Trophoblast cell (in vitro differentiated cells and primary cell): ENCODE results near the gene MAGI2.

Experiments used
- DNase-seq, 2 donors: peaks; one replicate each; pipeline ENCODE4 v3.0.0-alpha.2; 2016
- H2AFZ ChIP-seq: 2 replicates; pipeline ENCODE4 v1.6.1; 2013; ENCODE audit warnings: low read length, moderate library complexity, mild to moderate bottlenecking; ENCODE audit not compliant: insufficient read depth, poor library complexity
- H2AK5ac ChIP-seq: 2 replicates; pipeline ENCODE4 v1.6.1; 2013; ENCODE audit warnings: mild to moderate bottlenecking, low read length
- H2BK120ac ChIP-seq: 2 replicates; pipeline ENCODE4 v1.6.1; 2013; ENCODE audit warnings: low read length, mild to moderate bottlenecking, moderate library complexity; ENCODE audit not compliant: insufficient read depth, poor library complexity
- H2BK12ac ChIP-seq: 2 replicates; pipeline ENCODE4 v1.6.1; 2013; ENCODE audit warnings: mild to moderate bottlenecking, low read length, moderate library complexity
- H2BK5ac ChIP-seq: 2 replicates; pipeline ENCODE4 v1.6.1; 2013; ENCODE audit warnings: low read length, low read depth, moderate library complexity, mild to moderate bottlenecking; ENCODE audit not compliant: poor library complexity
- H3K14ac ChIP-seq: 2 replicates; pipeline ENCODE4 v1.6.1; 2013; ENCODE audit warnings: mild to moderate bottlenecking, low read length
- H3K18ac ChIP-seq: 2 replicates; pipeline ENCODE4 v1.6.1; 2013; ENCODE audit warnings: mild to moderate bottlenecking, low read length
- H3K23ac ChIP-seq: 2 replicates; pipeline ENCODE4 v1.6.1; 2013; ENCODE audit warnings: low read length
- H3K27ac ChIP-seq: 2 replicates; pipeline ENCODE4 v1.5.1; 2013; ENCODE audit warnings: low read depth, mild to moderate bottlenecking, inconsistent platforms, low read length, moderate library complexity
- H3K27me3 ChIP-seq: 2 replicates; pipeline ENCODE4 v1.6.1; 2013; ENCODE audit warnings: inconsistent platforms, mild to moderate bottlenecking, low read length, moderate library complexity; ENCODE audit not compliant: insufficient read depth
- H3K36me3 ChIP-seq, 2 experiments: 1 replicate in 1 of 2; 2 replicates in 1 of 2; pipeline ENCODE4 v1.6.1; 2013; ENCODE audit warnings: low read length in 2 of 2, mild to moderate bottlenecking in 2 of 2, moderate library complexity in 1 of 2; ENCODE audit not compliant: insufficient read depth in 2 of 2, control insufficient read depth in 1 of 2
- H3K4ac ChIP-seq: 2 replicates; pipeline ENCODE4 v1.6.1; 2013; ENCODE audit warnings: low read depth, mild to moderate bottlenecking, low read length, moderate library complexity
- H3K4me1 ChIP-seq, 2 experiments: 1 replicate in 1 of 2; 2 replicates in 1 of 2; pipeline ENCODE4 v1.6.1; 2013; ENCODE audit warnings: low read length in 2 of 2, mild to moderate bottlenecking in 2 of 2, moderate library complexity in 1 of 2; ENCODE audit not compliant: insufficient read depth in 2 of 2, control insufficient read depth in 1 of 2
- H3K4me2 ChIP-seq: 2 replicates; pipeline ENCODE4 v1.6.1; 2013; ENCODE audit warnings: inconsistent platforms, mild to moderate bottlenecking, low read length, moderate library complexity
- H3K4me3 ChIP-seq: 2 replicates; pipeline ENCODE4 v1.5.1; 2013; ENCODE audit warnings: mild to moderate bottlenecking, low read depth, low read length, inconsistent platforms
- H3K79me1 ChIP-seq: one replicate; pipeline ENCODE4 v1.6.1; 2013; ENCODE audit warnings: low read length
- H3K79me2 ChIP-seq: 2 replicates; pipeline ENCODE4 v1.6.1; 2013; ENCODE audit warnings: low read length, mild to moderate bottlenecking; ENCODE audit not compliant: control insufficient read depth, insufficient read depth, poor library complexity
- H3K9ac ChIP-seq: 2 replicates; pipeline ENCODE4 v1.6.1; 2013; ENCODE audit warnings: mild to moderate bottlenecking, low read length
- H3K9me3 ChIP-seq: 2 replicates; pipeline ENCODE4 v1.6.1; 2013; ENCODE audit warnings: low read depth, mild to moderate bottlenecking, control low read depth, inconsistent platforms, low read length; ENCODE audit not compliant: insufficient read depth
- H4K12ac ChIP-seq: 2 replicates; pipeline ENCODE4 v1.6.1; 2013; ENCODE audit warnings: low read depth, mild to moderate bottlenecking, low read length, moderate library complexity
- H4K8ac ChIP-seq: 2 replicates; pipeline ENCODE4 v1.6.1; 2013; ENCODE audit warnings: low read depth, mild to moderate bottlenecking, low read length, moderate library complexity
- H4K91ac ChIP-seq: one replicate; pipeline ENCODE4 v1.6.1; 2013; ENCODE audit warnings: low read depth, mild to moderate bottlenecking, low read length, moderate library complexity
- WGBS: extraction: QIAGEN DNeasy Blood & Tissue Kit; methylation state at CpG from one replicate; pipeline ENCODE4 v1.1.7; 2013; ENCODE audit warnings: missing lambda C conversion rate; ENCODE audit not compliant: insufficient read length, insufficient coverage; ENCODE audit errors: extremely low coverage; 5-methylcytosine and 5-hydroxymethylcytosine counted together

The MAGI2 gene

DNA sequence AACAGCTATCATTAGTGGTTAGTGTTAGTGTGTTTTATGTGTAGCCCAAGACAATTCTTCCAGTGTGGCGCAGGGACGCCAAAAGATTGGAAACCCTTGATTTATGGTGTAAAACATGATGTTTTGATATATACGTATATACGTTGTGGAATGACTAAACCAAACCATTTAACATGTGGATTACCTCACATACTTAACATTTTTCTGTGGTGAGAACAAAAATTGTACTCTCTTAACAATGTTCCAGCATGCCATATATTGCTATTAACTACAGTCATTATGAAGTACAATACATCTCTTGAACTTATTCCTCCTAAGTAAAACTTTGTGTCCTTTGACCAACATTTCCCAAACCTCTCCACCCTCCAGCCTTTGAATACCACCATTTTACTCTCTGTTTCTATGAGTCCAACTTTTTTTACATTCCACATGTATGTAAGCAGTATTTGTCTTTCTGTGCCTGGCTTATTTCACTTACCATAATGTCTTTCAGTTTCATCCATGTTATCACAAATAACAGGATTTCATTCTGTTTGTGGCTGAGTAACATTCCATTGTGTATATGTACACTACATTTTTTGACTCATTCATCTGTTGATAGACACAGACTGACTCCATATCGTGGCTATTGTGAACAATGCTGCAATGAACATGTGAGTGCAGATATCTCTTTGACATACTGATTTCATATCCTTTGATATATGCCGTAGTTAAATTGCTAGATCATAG is 42.2 kb upstream of the MAGI2 start:
- no peak overlapping the region for H3K14ac ChIP-seq
- peak; percentile 4 to 69 for DNase-seq
- no peak overlapping the region for H3K4ac ChIP-seq
- no peaks in the 10 kb centered on the region for H3K79me2 ChIP-seq
- H3K18ac ChIP-seq, result no peak overlapping the region
- no peak overlapping the region for H4K8ac ChIP-seq
- H3K4me1 ChIP-seq, result no peaks in the 10 kb centered on the region
- no peak overlapping the region for H2BK12ac ChIP-seq
- no peak overlapping the region for H2AK5ac ChIP-seq
- peaks cover 2% of the 10 kb centered on the region for H3K79me1 ChIP-seq
- H2BK120ac ChIP-seq, result no peak overlapping the region
- no peak overlapping the region for H4K12ac ChIP-seq
- no peak overlapping the region for H2AFZ ChIP-seq
- H3K9me3 ChIP-seq, result no peaks in the 10 kb centered on the region
- no peak overlapping the region for H3K4me3 ChIP-seq
- H3K36me3 ChIP-seq, result no peaks in the 10 kb centered on the region
- no peak overlapping the region for H3K9ac ChIP-seq
- no peak overlapping the region for H4K91ac ChIP-seq
- H2BK5ac ChIP-seq, result peak overlapping the region; percentile 31
- H3K27ac ChIP-seq, result peak overlapping the region; percentile 41
- H3K27me3 ChIP-seq, result no peaks in the 10 kb centered on the region
- no peak overlapping the region for H3K4me2 ChIP-seq
- WGBS, result no CpG with 5 or more reads among the region's 6 CpGs
- H3K23ac ChIP-seq, result no peak overlapping the region

DNA sequence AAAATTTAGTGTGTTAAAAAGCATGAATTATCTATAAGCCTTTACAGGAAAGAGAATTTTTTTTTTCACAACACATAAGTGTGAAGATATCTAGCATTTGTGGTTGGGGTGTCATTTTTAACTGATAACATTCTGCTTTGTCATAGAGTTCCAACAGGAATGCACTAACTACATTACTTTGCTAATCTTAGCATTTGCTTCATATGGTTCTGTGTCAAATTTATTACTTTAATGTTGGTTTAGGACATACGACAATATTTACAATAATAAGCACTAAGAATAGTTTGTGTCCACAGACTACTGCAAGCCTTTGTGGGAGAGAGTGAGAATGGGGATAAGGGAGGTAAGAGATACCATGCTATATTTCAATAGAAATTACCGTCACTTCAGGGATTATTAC is 40.6 kb upstream of the MAGI2 start:
- Histone ChIP-seq H4K8ac (no peak overlapping the region), H3K4ac (no peak overlapping the region), H3K4me1 (no peaks in the 10 kb centered on the region), H3K27ac (no peak overlapping the region), H3K79me1 (peaks cover 2% of the 10 kb centered on the region), H2BK12ac (no peak overlapping the region), H4K91ac (no peak overlapping the region), H3K4me3 (no peak overlapping the region), H2BK5ac (no peak overlapping the region), H4K12ac (no peak overlapping the region), H3K14ac (no peak overlapping the region), H2AK5ac (no peak overlapping the region), H3K9me3 (no peaks in the 10 kb centered on the region), H3K27me3 (no peaks in the 10 kb centered on the region), H3K23ac (no peak overlapping the region), H3K36me3 (no peaks in the 10 kb centered on the region), H3K79me2 (no peaks in the 10 kb centered on the region), H3K9ac (no peak overlapping the region), H3K18ac (no peak overlapping the region), H2AFZ (no peak overlapping the region), H3K4me2 (no peak overlapping the region), H2BK120ac (no peak overlapping the region)
- WGBS, result no CpG with 5 or more reads among the region's 2 CpGs
- DNase-seq, result no peak

- Histone ChIP-seq H2AK5ac (no peak overlapping the region), H2BK120ac (no peak overlapping the region), H3K27me3 (no peaks in the 10 kb centered on the region), H3K9ac (no peak overlapping the region), H3K79me2 (no peaks in the 10 kb centered on the region), H3K79me1 (no peaks in the 10 kb centered on the region), H3K4me2 (no peak overlapping the region), H3K27ac (no peak overlapping the region), H3K14ac (no peak overlapping the region), H3K23ac (no peak overlapping the region), H2BK12ac (no peak overlapping the region), H3K4ac (no peak overlapping the region), H4K12ac (no peak overlapping the region), H4K8ac (no peak overlapping the region), H3K4me1 (no peaks in the 10 kb centered on the region), H2BK5ac (no peak overlapping the region), H3K4me3 (no peak overlapping the region), H3K18ac (no peak overlapping the region), H3K36me3 (no peaks in the 10 kb centered on the region), H3K9me3 (no peaks in the 10 kb centered on the region), H4K91ac (no peak overlapping the region), H2AFZ (no peak overlapping the region)
- no peak for DNase-seq
Observed at GRCh38 chr7:79489371-79489770, 35.9 kb upstream of the MAGI2 start.

DNA sequence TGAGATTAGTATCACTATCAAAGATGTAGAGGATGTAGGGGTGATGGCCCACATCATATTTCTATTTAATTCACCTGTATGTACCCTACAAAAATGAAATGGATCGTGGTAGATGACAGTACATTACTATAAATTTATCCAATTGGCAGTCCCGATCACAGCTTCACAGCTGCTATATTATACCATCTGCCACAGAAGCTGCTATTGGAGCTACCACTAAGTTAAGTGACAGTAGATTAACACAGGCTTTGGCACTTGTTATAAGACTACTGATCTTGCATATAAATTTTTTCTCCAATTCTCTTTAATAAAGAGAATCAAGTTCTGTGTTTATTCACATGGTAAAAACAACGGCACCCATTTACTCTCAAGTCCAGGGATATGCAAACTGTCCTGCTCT is 24.9 kb upstream of the MAGI2 start:
- no CpG with 5 or more reads among the region's 3 CpGs for WGBS
- Histone ChIP-seq H2BK120ac (no peak overlapping the region), H3K4me1 (no peaks in the 10 kb centered on the region), H3K79me2 (no peaks in the 10 kb centered on the region), H3K4me2 (no peak overlapping the region), H3K27me3 (no peaks in the 10 kb centered on the region), H3K9me3 (no peaks in the 10 kb centered on the region), H3K23ac (no peak overlapping the region), H3K36me3 (no peaks in the 10 kb centered on the region), H3K18ac (no peak overlapping the region), H3K79me1 (no peaks in the 10 kb centered on the region), H3K4me3 (no peak overlapping the region), H3K27ac (no peak overlapping the region), H3K14ac (no peak overlapping the region), H2BK12ac (no peak overlapping the region), H2BK5ac (no peak overlapping the region), H4K8ac (no peak overlapping the region), H2AK5ac (no peak overlapping the region), H2AFZ (no peak overlapping the region), H3K4ac (no peak overlapping the region), H4K12ac (no peak overlapping the region), H3K9ac (no peak overlapping the region), H4K91ac (no peak overlapping the region)
- DNase-seq, result no peak
